ENCODE measurements around the gene NDE1.

DNA sequence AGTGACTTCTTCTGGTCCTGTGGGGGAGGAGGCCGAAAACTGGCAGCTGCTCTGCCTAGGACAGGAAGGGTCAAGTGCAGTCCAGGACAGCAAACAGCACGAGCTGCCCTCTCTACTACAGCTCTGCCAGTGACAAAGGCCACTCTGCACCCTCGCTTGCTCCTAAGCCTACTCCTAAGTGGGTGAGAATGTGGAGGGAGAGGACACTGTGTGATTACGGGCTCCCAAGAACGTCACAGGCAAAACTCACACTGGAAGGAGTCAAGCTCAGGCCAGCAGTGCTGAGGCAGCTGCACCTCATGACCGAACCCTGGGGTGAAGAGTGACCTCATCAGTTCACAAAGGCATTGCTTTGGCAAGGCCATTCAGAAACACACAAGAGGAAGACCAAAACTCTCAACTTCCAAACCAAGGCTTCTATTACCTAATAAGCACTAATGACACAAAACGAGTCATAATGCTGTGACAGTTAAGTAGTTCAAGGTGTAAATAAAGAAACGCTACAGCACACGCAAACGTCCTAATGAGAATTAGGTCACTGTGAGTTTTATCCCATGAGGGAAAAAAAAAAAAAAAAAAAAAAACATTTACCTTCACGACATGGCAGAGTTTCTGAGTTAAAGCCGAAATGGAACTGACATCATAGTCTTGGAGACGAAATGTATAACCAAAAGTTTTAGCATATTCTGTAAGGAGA lies 42.2 kb upstream of the NDE1 start:
- TF ChIP-seq CTCF (IDR thresholded peaks at IDR 0.05 in 4 of 5, conservative IDR thresholded peaks at IDR 0.05 in 1 of 5) (no peak), POLR2A (IDR thresholded peaks at IDR 0.05) (peak; percentile 40 to 67)

All from gastrocnemius medialis (tissue), 4 donors.